Activated naive CD4-positive, alpha-beta T cell treated with anti-CD3 and anti-CD28 coated beads, Interleukin-2, amount 10 ng/mL, durations not matched to agents 7 days and 5 days (primary cell): ENCODE results near the gene VWA5B2.
"Not testable (repeated sequence)": the region's sequence is repeated elsewhere in the genome, so short reads cannot be mapped to it uniquely, and the experiment has no call there.

Experiments used
- CTCF ChIA-PET: fragments of 350-600 bp; sonication (Branson Sonifier 250); formaldehyde crosslinking; loops from one replicate; lab custom pipeline; 2021; ENCODE audit warnings: antibody characterized with exemption; lab: Charles Lee
- DNase-seq: peaks from one replicate; pipeline ENCODE4 v3.0.0-alpha.2; 2020
- H3K27ac Mint-ChIP-seq: one replicate; pipeline ENCODE4 v1.8.0; 2021; ENCODE audit warnings: mild to moderate bottlenecking, moderate library complexity, mixed read lengths
- H3K27me3 Mint-ChIP-seq: one replicate; pipeline ENCODE4 v1.8.0; 2021; ENCODE audit warnings: mild to moderate bottlenecking, mixed read lengths
- H3K36me3 Mint-ChIP-seq: one replicate; pipeline ENCODE4 v1.8.0; 2021; ENCODE audit warnings: mixed read lengths
- H3K4me1 Mint-ChIP-seq: one replicate; pipeline ENCODE4 v1.8.0; 2021; ENCODE audit warnings: mixed read lengths
- H3K4me3 Mint-ChIP-seq: one replicate; pipeline ENCODE4 v1.8.0; 2021; ENCODE audit warnings: mild to moderate bottlenecking, moderate library complexity, mixed read lengths
- H3K9me3 Mint-ChIP-seq: one replicate; pipeline ENCODE4 v1.8.0; 2021; ENCODE audit warnings: mixed read lengths

VWA5B2 gene

DNA sequence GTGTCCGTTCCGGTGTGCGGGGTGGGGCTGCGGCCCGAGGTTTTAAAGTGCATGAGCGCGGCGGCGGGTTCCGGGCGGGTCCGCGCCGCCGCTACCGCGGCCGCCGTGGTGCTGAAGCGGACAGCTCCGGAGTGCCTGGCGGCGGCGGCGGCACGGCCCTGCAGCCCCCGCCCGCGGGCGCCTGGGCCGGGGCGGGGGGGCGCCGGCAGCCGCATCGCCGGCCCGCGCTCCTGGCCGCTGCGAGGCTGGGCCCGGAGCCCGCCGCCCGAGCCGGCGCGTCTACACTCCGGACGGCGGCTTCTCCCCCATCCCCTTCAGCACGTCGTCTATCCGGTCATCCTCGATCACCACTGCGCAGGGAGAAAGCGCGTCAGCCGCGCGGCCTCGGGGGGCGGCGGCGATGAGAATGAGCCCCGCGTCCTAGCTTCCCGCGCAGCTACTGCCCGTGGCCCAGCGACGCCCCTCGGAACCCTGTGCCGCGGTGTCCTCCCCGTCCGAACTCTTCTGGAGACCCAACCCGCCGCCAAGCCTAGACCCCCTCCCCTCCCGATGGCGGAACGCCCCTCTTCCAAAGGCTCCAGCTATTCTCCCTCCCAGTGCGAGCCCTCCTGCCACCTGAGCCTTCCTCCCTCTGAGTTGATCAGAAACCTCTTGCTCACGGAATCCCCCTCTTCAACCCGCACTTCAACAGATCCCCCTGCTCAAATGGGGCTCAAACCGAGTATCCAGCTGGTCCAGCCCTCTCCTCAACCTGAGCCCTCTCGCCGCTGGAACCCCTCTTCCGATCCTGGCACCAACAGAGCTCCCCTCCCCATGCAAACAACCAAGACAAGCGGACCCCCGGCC lies 30.7 kb downstream of the VWA5B2 start:
- H3K27ac Mint-ChIP-seq = no peak overlapping the region
- DNase-seq = peak; percentile 61
- peaks cover 22% of the 10 kb centered on the region for H3K4me1 Mint-ChIP-seq
- CTCF ChIA-PET = interaction anchor here (1.0 to 1.3 kb wide), 2 partner anchors 10 to 33 kb away, joined by 3 read pairs; no protein-coding TSS in a partner anchor
- H3K27me3 Mint-ChIP-seq = peaks cover 74% of the 10 kb centered on the region
- H3K36me3 Mint-ChIP-seq = peaks cover 3% of the 10 kb centered on the region
- no peaks in the 10 kb centered on the region for H3K9me3 Mint-ChIP-seq
- peak overlapping the region; percentile 58 for H3K4me3 Mint-ChIP-seq

DNA sequence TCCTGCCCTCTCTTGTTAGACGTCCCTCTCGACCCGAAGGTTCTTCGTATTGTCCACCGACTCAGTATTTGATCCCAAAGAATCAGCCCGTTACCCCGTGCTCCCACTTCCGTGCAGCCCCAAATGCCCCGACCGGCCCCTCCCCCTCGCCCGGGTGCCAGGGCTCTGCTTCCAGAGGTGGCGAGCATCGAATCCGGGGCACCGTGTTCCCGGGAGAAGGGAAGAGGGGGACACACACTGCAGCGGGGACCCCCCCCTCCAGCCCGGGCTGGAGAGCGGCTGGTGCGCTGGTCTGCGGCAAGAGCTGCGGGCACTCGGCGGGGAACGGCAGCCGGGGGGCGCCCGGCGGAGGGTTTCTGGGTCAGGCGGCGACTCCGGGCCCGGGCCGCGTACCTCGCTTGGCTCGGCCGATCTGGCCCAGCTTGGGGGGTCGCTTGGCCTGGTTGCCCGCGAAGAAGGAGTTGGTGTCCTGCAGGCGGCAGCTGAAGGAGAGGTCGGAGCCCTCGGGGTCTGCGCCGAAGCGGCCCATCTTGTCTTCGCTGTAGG lies 31.4 kb downstream of the VWA5B2 start:
- Mint-ChIP-seq H3K27me3 (peaks cover 78% of the 10 kb centered on the region), H3K4me1 (peaks cover 22% of the 10 kb centered on the region), H3K36me3 (peaks cover 3% of the 10 kb centered on the region), H3K4me3 (peak overlapping the region; percentile 58), H3K27ac (no peak overlapping the region), H3K9me3 (no peaks in the 10 kb centered on the region)
- no peak for DNase-seq
- CTCF ChIA-PET = interaction anchor here (1.3 to 1.4 kb wide), 2 partner anchors 33 kb away, joined by 3 to 6 read pairs; no protein-coding TSS in a partner anchor

DNA sequence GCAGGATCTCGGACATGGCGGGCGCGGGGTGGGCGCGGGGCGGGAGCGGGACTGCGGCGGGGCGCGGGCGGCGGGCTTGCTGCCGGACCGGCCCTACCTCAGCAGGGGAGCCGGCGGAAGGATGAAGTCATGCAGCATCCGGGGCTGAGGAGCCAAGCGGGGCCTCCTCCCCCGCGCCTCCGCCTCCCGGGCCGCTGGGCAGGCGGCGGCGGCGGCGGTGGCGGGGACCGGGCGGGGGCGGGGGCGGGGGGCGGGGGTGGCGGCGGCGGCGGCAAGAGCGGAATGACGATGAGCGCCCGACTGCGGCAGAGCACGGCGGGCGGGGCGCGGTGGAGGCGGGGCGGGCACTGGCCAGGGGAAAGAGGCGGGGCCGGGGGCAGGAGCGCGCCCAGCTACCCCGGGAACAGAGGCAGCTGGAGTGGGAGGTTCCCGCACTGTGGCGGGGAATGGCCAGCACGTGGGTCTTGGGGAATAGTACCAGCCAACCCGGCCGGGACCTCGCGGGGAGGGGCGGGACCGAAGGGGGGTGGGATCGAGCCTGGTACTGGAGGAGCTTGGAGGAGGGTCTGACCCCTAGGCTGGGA lies 32.0 kb downstream of the VWA5B2 start, which contains the start of gene CAMK2N2:
Gene CAMK2N2, minus strand, starts transcription at position 284 of the 584 bp plus-strand sequence. Its CDS starts 268 bp downstream, at position 16.
- H3K4me3 Mint-ChIP-seq = peak within 1 kb of the TSS; percentile 69
- CTCF ChIA-PET = interaction anchor here (1.4 kb wide), 1 partner anchor 34 kb away, joined by 6 read pairs; no protein-coding TSS in a partner anchor
- DNase-seq = peak; percentile 67
- peaks cover 22% of the 10 kb centered on the region for H3K4me1 Mint-ChIP-seq
- H3K27ac Mint-ChIP-seq = no peak within 1 kb of the TSS
- H3K36me3 Mint-ChIP-seq = peaks cover 3% of the 10 kb centered on the region
- H3K9me3 Mint-ChIP-seq = no peaks in the 10 kb centered on the region
- H3K27me3 Mint-ChIP-seq = peaks cover 83% of the 10 kb centered on the region

- Mint-ChIP-seq H3K9me3 (no peaks in the 10 kb centered on the region), H3K4me3 (peak overlapping the region; percentile 69), H3K36me3 (peaks cover 3% of the 10 kb centered on the region), H3K4me1 (peaks cover 22% of the 10 kb centered on the region), H3K27me3 (peaks cover 86% of the 10 kb centered on the region), H3K27ac (no peak overlapping the region)
- no peak for DNase-seq
- CTCF ChIA-PET = interaction anchor here (0.6 to 1.4 kb wide), 4 partner anchors 18 to 92 kb away, joined by 3 to 6 read pairs (median 3); no protein-coding TSS in a partner anchor
Measured at GRCh38 chr3:184261854-184262763, 32.7 kb downstream of the VWA5B2 start.

GRCh38 chr3:184262764-184263179 lies 33.4 kb downstream of the VWA5B2 start:
- H3K27ac Mint-ChIP-seq = no peak overlapping the region
- H3K4me3 Mint-ChIP-seq = peak overlapping the region; percentile 64
- no peaks in the 10 kb centered on the region for H3K9me3 Mint-ChIP-seq
- no peak for DNase-seq
- CTCF ChIA-PET = interaction anchor here (1.0 to 1.2 kb wide), 2 partner anchors 27 to 91 kb away, joined by 3 read pairs; no protein-coding TSS in a partner anchor
- H3K36me3 Mint-ChIP-seq = peaks cover 3% of the 10 kb centered on the region
- peaks cover 87% of the 10 kb centered on the region for H3K27me3 Mint-ChIP-seq
- peaks cover 22% of the 10 kb centered on the region for H3K4me1 Mint-ChIP-seq

GRCh38 chr3:184267249-184267648 lies 37.9 kb downstream of the VWA5B2 start:
- H3K9me3 Mint-ChIP-seq, H3K4me3 Mint-ChIP-seq, CTCF ChIA-PET, H3K36me3 Mint-ChIP-seq, H3K27ac Mint-ChIP-seq, DNase-seq, H3K4me1 Mint-ChIP-seq: not testable (repeated sequence)
- peaks cover 77% of the 10 kb centered on the region for H3K27me3 Mint-ChIP-seq

DNA sequence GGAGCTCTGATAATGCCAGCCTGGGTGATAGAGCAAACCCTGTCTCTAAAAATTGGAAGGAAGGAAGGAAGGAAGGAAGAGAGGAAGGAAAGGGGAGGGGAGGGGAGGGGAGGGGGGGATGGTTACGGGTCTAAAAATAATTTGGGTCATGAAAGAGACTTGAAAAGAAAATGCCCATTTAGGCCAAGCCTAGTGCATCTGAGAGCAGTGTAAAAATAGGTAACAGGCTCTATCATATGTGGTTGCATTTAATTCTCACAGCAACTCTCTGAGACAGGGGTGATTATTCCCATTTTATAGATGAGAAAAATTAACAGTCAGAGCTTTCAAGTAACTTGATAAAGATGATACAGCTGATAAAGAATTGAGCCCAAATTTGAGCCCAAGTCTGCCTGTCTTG lies 42.9 kb downstream of the VWA5B2 start:
- Mint-ChIP-seq H3K27me3 (peaks cover 78% of the 10 kb centered on the region), H3K9me3 (no peaks in the 10 kb centered on the region), H3K4me3 (no peak overlapping the region), H3K27ac (no peak overlapping the region), H3K36me3 (no peaks in the 10 kb centered on the region), H3K4me1 (peaks cover 3% of the 10 kb centered on the region)
- DNase-seq = no peak
- CTCF ChIA-PET = no interaction called here

DNA sequence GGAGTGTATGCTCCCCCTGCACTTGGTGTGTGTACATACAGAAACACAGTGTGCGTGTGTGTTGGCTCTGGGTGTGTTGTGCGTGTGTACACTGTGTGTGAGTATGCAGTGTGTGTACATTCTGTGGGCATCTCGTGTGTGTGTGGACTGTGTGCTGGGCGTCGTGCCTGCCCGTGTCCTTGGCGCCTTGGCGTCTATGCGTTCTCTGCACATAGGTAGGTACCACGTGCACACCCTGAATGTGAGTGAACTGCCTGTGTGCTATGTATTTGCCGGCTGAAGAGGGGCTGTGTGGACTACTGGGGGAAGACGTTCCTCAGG lies 46.0 kb downstream of the VWA5B2 start:
- peaks cover 3% of the 10 kb centered on the region for H3K4me1 Mint-ChIP-seq
- H3K27ac Mint-ChIP-seq = no peak overlapping the region
- no peaks in the 10 kb centered on the region for H3K9me3 Mint-ChIP-seq
- no peak overlapping the region for H3K4me3 Mint-ChIP-seq
- no peak for DNase-seq
- H3K27me3 Mint-ChIP-seq = peaks cover 82% of the 10 kb centered on the region
- H3K36me3 Mint-ChIP-seq = no peaks in the 10 kb centered on the region
- CTCF ChIA-PET = no interaction called here

GRCh38 chr3:184275961-184276910 lies 46.9 kb downstream of the VWA5B2 start, which contains the start of gene ECE2:
TSS of gene ECE2 (plus strand) at chr3:184276022. CDS start at chr3:184276154, 132 bp downstream.
- H3K27me3 Mint-ChIP-seq = peaks cover 76% of the 10 kb centered on the region
- H3K4me3 Mint-ChIP-seq = no peak within 1 kb of the TSS
- peaks cover 3% of the 10 kb centered on the region for H3K4me1 Mint-ChIP-seq
- H3K27ac Mint-ChIP-seq = no peak within 1 kb of the TSS
- CTCF ChIA-PET = no interaction called here
- H3K9me3 Mint-ChIP-seq = no peaks in the 10 kb centered on the region
- DNase-seq = no peak
- no peaks in the 10 kb centered on the region for H3K36me3 Mint-ChIP-seq

DNA sequence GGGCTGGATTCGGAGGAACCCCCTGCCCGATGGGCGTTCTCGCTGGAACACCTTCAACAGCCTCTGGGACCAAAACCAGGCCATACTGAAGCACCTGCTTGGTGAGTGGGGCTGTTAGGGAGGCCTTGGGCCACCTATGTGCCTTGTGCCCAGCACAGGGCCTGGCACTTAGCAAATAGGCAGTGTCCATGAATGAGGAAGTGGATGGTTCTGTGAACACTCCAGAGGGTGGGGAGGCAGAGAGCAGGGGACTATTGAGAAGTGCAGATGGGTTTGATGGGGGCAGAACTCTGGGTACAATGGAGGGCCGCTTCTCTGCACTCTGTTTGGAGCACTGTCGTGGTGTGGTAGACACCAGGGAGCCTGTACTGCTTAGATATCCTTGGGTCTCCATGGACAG lies 48.0 kb downstream of the VWA5B2 start:
- H3K27me3 Mint-ChIP-seq = peaks cover 66% of the 10 kb centered on the region
- CTCF ChIA-PET = no interaction called here
- H3K9me3 Mint-ChIP-seq = no peaks in the 10 kb centered on the region
- no peaks in the 10 kb centered on the region for H3K36me3 Mint-ChIP-seq
- no peak overlapping the region for H3K4me3 Mint-ChIP-seq
- DNase-seq = no peak
- H3K27ac Mint-ChIP-seq = no peak overlapping the region
- peaks cover 3% of the 10 kb centered on the region for H3K4me1 Mint-ChIP-seq

GRCh38 chr3:184282941-184283340 lies 53.6 kb downstream of the VWA5B2 start:
- CTCF ChIA-PET = interaction anchor here (1.8 kb wide), 1 partner anchor 55 kb away, joined by 7 read pairs; no protein-coding TSS in a partner anchor
- peaks cover 51% of the 10 kb centered on the region for H3K27me3 Mint-ChIP-seq

GRCh38 chr3:184283681-184284080 lies 54.3 kb downstream of the VWA5B2 start:
- DNase-seq = no peak
- H3K4me1 Mint-ChIP-seq = no peaks in the 10 kb centered on the region
- no peaks in the 10 kb centered on the region for H3K9me3 Mint-ChIP-seq
- peaks cover 45% of the 10 kb centered on the region for H3K27me3 Mint-ChIP-seq
- CTCF ChIA-PET = interaction anchor here (1.9 to 2.0 kb wide), 2 partner anchors 56 to 391 kb away, joined by 7 to 14 read pairs; no protein-coding TSS in a partner anchor
- H3K36me3 Mint-ChIP-seq = no peaks in the 10 kb centered on the region
- H3K4me3 Mint-ChIP-seq = no peak overlapping the region
- no peak overlapping the region for H3K27ac Mint-ChIP-seq

More at GRCh38 chr3:184282941-184283340, 53.6 kb downstream of the VWA5B2 start:
- H3K9me3 Mint-ChIP-seq = no peaks in the 10 kb centered on the region
- no peaks in the 10 kb centered on the region for H3K36me3 Mint-ChIP-seq
- H3K4me1 Mint-ChIP-seq = no peaks in the 10 kb centered on the region
- no peak overlapping the region for H3K27ac Mint-ChIP-seq
- H3K4me3 Mint-ChIP-seq = no peak overlapping the region
- no peak for DNase-seq
